Renal pelvis (tissue), 4 donors: Measurements from ENCODE around the gene SDC3. TPM values are rescaled to one million over a fixed set of nuclear protein-coding genes. Genes with fewer than 3 reads are reported as not detected.

Experiments
- DNase-seq: peaks from one replicate; pipeline ENCODE4 v3.0.0-alpha.2; 2013
- polyA plus RNA-seq, 3 donors: library from polyadenylated mRNA; unstranded; fragments of 120-200 nt; gene quantifications; one replicate each; pipeline ENCODE4 v1.2.1, GENCODE V29; 2013; ENCODE audit not compliant: insufficient read length in 3 of 3

Gene SDC3
- polyA plus RNA-seq, 3 donors = 25.2 to 32.8 (median 31.3) TPM

GRCh38 chr1:30907481-30908315 lies 860 bp downstream of the SDC3 start:
- no peak for DNase-seq

GRCh38 chr1:30906631-30907441 lies 1.7 kb downstream of the SDC3 start:
- no peak for DNase-seq

GRCh38 chr1:30905916-30906620 lies 2.5 kb downstream of the SDC3 start:
- DNase-seq = no peak

GRCh38 chr1:30905403-30905802 lies 3.2 kb downstream of the SDC3 start:
- no peak for DNase-seq

- DNase-seq = no peak
These were observed 3.6 kb downstream of the SDC3 start for GRCh38 chr1:30904962-30905335.

- DNase-seq = no peak
These were observed 4.2 kb downstream of the SDC3 start for GRCh38 chr1:30904191-30904961.

- DNase-seq = no peak
These were observed 5.1 kb downstream of the SDC3 start for GRCh38 chr1:30903343-30904034.

GRCh38 chr1:30902593-30903290 lies 5.8 kb downstream of the SDC3 start:
- DNase-seq = no peak

- no peak for DNase-seq
These were observed 6.6 kb downstream of the SDC3 start for GRCh38 chr1:30901798-30902581.

GRCh38 chr1:30900931-30901560 lies 7.5 kb downstream of the SDC3 start:
- DNase-seq = no peak

- no peak for DNase-seq
These were observed 8.1 kb downstream of the SDC3 start for GRCh38 chr1:30900486-30900885.

- DNase-seq = no peak
These were observed 8.8 kb downstream of the SDC3 start for GRCh38 chr1:30899577-30900389.

- no peak for DNase-seq
These were observed 10.3 kb downstream of the SDC3 start for GRCh38 chr1:30898031-30898815.

GRCh38 chr1:30896905-30897304 lies 11.7 kb downstream of the SDC3 start:
- DNase-seq = no peak

GRCh38 chr1:30895944-30896660 lies 12.5 kb downstream of the SDC3 start:
- DNase-seq = no peak

GRCh38 chr1:30895382-30895943 lies 13.1 kb downstream of the SDC3 start:
- no peak for DNase-seq
